GM03348 (cell line): Measurements from ENCODE around the gene CCNY.
A peak's percentile ranks its signal among the peaks of the same experiment; 100 is the strongest.
"Not testable (repeated sequence)": the region's sequence is repeated elsewhere in the genome, so short reads cannot be mapped to it uniquely, and the experiment has no call there.

Experiments used
- DNase-seq: peaks from one replicate; pipeline ENCODE4 v3.0.0; 2012; ENCODE audit warnings: low spot score

CCNY gene

DNA sequence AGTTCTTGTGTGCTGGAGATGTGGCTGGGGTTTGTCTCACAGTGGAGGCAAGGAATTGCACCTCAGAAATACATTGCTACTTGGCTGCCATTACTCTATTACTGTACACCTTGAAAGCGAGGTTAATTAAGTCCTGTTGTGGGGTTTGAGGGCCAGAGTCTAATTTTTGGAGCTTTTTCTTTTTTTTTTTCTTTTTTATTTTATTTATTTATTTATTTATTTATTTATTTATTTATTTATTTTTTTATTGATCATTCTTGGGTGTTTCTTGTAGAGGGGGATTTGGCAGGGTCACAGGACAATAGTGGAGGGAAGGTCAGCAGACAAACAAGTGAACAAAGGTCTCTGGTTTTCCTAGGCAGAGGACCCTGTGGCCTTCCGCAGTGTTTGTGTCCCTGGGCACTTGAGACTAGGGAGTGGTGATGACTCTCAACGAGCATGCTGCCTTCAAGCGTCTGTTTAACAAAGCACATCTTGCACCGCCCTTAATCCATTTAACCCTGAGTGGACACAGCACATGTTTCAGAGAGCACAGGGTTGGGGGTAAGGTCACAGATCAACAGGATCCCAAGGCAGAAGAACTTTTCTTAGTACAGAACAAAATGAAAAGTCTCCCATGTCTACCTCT lies 69.8 kb downstream of the CCNY start:
- DNase-seq = not testable (repeated sequence)

DNA sequence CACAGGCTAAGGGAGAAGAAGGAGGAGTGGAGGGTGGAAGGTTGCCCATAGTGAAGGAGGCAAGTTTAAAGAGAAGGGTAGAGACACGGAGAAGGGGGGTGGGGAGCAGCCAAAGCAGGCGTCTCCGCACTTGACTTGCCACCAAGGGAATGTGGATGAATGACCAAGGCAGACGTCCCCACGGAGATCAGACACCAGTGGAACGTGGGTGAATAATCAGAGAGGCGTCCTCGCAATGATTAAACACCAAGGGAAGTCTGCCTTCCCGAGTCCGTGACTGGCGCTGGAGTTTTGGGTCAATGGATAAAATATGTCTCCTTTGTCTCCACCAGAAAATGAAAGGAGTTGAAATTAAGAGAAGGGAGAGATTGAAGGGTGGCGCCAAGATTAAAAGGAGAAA lies 71.4 kb downstream of the CCNY start:
- DNase-seq = not testable (repeated sequence)

DNA sequence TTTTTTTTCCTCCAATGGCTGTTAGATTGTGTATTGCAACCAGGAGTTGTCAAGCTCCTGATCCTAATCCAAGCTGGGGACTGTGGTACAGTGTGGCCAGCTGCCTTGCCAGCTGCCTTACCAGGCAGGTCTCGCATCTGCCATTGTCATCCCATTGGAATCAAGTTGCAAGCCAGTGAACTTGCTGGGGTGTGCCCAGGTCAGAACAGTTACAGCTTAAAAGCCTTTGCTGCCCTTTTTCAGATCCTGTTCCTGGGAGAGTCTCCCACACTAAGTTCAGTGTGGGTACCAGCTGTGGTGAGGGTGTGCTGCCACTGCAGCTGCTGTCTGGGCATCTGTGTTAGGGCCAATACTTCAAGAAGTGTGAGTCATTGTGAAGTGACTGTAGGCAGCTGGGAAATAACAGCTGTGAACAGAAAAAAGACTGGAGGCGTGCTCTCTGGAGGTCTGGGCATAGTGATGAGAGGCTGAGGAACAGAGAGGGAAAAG lies 72.8 kb downstream of the CCNY start:
- DNase-seq = peak; percentile 88

DNA sequence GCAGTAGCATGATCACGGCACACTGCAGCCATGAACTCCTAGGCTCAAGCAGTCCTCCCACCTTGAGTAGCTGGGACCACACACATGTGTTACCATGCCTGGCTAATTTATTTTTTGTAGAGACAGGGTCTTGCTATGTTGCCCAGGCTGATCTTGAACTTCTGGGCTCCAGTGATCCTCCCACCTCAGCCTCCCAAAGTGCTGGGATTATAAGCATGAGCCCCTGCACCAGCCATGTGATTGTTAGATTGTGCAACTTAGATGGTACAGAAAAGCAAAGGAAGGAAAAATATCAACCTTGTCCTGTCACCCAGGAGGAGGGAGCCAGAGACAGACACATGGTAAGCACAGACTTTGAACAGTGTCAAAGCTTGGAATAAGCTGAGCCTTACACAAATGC lies 73.5 kb downstream of the CCNY start:
- DNase-seq = no peak

DNA sequence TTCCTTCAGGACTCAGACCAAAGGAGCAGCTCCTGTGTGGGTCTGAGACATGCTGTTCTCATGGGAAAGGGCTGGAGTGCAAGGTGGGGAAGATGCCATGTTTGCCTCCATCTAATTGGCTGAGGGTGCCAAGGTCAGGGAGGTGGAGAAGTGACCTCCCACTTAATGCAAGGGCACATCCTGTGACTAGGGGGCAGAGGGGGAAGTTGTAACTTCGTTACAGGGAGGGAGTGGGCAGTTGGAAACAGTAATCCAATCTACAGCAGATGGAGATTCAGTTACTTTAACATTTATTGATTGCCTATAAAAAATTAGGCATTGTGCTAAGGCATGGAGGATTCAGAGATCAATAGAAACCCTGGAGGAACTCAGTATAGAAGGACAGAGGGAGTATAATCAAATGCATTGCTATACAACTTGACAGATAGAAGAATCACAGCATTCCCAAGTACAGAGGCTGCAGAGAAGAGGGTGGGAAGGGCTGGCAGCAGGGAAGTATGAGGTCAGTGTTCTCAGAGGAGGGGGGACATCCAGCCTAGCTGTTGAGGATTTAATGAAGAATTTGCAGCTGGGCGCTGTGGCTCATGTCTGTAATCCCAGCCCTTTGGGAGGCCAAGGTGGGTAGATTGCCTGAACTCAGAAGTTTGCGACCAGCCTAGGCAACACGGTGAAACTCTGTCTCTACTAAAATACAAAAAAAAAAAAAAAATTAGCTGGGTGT lies 75.9 kb downstream of the CCNY start:
- DNase-seq = no peak

DNA sequence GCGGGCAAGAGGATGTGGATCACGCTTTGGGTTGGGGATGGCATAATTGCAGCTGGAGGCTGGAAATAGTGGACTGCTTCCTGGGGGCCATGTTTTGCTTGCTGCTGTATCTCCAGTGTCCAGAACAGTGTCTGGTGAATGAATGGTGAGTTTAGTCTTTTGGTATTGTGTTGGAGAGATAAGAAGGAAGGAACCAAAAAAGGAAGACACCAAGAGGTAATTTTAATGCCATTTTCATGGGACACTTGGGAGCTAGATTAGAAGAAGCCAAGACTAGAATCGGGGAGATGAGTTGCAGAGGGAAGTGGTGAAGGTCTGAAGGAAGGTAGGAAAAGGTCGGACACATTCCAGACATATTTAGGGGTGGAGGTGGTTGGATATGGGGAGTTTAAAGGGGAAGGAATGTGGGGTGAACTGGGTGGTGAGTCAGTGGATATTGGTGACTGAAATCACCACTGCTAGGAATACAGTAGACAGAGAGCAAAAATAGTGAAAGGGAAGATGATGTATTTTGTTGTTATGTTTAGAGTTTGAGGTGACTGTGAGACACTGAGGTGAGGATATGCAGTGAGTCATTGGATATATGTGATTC lies 76.7 kb downstream of the CCNY start:
- peak; percentile 82 for DNase-seq

DNA sequence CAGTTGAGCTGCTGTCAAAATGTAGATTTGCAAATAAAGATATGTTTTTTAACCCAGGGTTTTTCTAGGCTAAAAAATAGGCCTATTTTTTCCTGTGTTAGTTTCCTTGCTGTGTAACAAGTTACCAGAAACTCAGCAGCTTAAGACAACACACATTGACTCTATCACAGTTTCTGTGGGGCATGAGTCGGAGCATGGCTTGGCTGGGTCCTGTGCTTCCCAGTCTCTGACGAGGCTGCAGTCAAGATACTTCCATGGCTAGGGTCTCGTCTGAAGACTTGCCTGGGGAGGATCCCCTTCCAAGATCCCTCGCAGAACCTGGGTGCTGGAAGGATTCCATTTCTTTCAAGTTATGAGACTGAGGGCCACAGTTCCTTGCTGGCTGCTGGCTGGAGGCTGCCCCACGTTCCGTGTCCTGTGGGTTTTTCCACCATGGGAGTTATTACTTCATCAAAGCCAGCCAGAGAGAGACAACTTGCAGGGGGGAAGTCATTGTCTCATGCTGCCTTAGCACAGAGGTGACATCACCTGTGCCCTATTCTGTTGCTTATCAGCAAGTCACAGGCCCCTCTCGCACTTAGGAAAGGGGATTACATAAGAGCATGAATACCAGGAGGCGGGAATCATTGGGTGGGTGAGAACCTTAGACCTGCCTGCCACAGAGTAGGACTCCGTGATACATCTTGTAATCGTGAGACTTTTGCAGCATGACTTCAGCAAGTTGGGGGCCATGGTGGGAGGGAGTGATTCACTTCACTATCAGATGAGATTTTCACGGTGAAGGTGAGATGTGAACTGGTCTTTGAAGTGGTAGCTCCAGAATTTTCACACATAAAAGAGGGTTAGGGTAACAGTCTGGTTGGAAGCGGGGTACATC lies 77.9 kb downstream of the CCNY start:
- DNase-seq = no peak

DNA sequence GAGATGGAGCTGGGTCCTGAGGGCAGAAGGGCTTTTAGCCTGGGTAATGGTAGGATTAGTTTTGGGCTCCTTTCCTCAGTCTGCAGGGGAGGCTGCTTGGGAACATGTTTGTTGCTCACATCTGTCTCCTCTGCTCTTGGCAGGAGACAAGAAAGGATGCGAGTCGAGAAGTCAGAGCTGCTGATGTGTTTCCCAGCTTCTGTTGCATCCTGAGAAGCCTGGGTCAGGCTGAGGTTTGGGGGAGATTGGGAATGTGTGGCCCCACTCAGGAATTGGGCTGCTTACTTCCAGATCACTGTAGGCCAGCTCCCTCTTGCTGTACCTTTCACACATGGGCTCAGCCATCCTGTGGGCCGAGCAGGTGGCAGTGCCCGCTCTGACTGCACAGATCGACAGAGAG lies 79.2 kb downstream of the CCNY start:
- DNase-seq = no peak

DNA sequence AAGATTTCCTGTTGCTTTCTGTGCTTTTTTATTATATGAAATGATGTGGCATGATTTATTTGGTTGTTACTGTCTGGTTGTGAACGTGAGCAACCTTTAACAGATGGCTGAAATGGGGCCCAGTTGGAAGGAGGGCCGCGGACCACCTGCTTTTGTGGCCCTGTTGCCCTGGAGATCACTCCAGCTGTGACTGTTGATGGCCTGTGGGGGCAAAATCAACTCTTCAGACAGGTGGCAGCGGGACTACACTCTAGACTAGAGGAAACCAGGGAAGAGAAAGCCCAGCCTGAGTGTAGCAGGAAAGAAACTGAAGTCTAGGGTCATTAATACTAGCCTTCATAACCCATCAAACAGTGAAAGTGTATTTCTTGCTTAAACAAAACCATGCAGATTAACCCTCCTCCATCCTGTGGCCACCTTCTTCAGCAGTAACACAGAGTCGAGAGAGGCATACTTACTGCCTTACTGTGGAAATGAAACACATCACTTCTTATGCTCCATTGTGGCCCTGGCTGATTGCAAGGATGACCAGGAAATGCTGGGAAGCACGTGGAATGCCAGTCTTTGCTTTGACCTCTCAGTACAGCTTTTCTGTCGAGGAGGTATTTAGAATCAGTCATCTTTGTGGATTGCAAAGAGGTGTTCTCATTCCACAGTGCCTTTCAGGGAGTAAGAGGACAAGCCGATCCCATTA lies 80.5 kb downstream of the CCNY start:
- DNase-seq = no peak

DNA sequence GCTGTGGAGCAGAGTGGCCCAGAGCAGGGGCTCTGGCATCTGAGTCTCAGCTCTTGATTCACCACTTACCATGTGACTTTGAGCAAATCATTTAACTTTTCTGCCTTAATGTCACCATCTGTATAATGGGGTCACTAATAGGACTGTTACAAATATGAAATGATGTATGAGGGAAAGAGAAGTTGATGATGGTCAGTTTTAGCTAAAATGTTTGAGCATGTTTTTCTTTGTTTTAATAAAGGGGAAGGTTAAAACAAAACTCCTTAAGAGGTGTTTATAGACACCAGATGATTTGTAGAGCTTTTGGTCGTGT lies 81.0 kb downstream of the CCNY start:
- no peak for DNase-seq

DNA sequence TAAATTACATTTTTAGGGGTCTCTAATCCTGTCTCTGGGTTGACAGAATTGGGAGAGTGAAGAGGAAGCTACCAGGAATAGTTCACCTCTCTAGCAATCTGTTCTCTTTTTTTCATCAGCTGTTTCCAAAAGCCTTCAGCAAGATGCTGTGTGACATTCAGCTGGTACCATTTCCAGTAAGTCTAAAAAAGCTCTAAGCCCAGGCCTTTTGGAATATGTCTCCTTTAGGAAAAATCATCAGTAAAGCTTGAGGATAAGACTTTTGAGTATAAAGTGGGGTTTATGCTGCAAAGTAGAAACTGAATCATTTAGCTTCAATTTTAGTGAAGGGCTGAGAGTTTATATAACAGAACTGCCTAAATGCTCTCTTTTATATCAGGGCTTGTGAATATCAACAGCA lies 81.5 kb downstream of the CCNY start:
- no peak for DNase-seq

DNA sequence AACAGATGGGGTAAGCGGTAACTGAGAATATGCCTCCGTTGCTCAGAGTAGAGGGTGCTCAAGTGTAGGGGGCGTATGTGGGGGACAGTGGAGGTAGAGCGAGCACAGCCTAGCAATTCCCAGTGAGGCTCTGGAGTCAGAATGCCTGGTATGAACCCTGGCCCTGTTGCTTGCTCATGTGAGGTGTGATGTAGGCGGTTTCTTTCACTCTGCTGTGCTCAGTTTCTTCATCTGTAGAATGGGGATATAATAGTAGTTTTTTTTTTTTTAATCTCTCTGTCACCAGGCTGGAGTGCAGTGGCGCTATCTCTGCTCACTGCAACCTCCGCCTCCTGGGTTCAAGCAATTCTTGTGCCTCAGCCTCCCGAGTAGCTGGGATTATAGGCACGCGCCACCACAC lies 82.3 kb downstream of the CCNY start:
- DNase-seq = not testable (repeated sequence)

DNA sequence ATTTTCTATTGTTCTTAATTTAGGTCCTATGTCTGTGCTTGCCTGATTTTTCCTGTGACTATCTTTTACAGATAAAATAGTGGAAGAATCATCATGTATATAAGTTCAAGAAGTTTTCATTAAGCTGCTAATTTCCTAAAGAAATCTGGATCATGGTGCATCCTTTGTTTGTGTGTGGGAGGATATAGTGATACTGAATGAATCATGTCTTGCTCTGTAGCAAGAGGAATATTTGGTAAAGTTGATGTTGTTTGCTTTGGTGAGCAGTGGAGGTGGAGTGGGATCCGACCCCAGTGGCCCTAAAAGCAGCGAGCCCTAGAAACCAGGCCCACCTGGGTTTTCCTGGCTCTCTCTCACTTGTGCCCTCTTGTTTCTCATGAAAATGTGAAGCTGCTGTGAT lies 83.7 kb downstream of the CCNY start:
- DNase-seq = no peak

DNA sequence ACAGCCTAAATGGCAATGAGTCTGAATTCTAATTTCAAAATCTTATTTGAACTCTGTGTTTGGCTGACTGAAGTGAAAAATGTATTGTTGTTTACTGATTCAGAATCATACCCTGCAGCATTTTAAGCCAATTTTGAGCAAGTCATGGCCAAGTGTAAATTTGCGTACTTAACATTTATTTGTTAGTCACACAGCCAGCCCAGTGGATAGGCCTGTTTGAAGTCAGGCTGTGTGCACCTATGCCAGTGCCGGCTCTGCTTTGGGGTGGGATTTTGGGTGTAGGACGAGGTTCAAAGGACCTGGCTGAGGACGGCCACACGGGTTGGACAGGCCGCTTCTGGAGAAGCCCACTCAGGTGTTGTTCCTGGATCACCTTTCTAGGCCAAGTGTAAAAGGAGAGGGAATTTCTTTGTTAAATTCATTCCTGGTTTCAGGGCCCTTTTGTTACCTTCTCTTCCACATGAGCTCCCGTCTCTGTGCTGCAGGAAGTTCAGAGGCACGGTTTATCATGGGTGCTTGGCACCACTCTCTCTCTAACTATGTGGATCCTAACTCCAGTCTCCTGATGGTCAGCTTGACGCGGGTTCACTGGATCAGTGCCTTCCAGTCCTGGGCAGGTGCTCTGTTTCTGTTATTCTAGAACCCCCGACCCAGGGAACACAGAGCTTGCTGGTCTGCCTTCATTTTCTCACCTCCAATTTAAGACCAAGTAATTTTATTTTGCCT lies 84.7 kb downstream of the CCNY start:
- DNase-seq = no peak

DNA sequence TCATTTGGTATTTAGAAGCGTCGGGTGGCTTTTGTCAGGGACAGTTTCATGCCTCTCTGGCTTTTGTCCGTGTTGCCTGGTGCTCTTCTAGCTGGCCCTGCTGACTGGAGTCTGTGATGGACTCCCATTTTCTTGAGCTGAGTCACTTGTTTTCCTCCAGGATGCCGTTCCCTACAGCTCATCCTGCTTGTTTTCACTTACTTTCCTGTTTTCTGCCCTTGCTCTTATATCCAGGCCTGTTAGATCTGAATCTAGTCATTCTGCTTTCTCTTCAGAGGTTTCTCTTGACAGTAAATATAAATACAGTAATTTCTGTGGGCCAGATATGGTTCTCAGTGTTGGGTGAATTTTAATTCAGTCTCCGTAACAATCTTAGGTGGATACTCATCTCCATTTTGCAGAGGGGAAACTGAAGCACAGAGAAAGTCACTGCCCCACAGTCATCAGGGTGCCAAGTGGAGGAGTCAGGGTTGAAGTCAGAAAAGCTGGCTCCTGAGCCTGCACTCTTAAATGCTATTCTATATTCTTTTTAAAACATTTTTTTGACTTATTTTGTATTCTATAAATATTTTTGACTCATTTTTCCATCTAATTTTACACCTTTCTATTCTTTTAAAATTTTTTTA lies 85.4 kb downstream of the CCNY start:
- DNase-seq = peak; percentile 89

DNA sequence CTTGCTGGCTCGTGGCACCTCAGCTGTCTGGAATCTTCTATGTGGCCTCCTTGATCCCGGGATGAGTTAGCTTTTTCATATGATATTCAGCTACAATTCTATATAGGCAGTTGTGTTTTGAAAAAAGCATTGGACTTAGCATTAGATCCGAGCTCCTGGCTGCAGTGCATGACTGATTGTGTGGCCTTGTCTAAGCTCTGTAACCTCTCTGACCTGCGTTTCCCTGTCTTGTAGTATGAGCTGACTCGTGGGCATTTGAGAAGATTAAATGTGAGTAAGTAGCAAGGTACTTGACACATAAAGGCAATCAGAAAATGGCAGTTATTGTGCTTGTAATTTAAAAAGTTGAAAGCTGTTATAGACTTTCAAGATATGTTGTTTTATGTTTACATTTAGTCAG lies 85.9 kb downstream of the CCNY start:
- DNase-seq = no peak

DNA sequence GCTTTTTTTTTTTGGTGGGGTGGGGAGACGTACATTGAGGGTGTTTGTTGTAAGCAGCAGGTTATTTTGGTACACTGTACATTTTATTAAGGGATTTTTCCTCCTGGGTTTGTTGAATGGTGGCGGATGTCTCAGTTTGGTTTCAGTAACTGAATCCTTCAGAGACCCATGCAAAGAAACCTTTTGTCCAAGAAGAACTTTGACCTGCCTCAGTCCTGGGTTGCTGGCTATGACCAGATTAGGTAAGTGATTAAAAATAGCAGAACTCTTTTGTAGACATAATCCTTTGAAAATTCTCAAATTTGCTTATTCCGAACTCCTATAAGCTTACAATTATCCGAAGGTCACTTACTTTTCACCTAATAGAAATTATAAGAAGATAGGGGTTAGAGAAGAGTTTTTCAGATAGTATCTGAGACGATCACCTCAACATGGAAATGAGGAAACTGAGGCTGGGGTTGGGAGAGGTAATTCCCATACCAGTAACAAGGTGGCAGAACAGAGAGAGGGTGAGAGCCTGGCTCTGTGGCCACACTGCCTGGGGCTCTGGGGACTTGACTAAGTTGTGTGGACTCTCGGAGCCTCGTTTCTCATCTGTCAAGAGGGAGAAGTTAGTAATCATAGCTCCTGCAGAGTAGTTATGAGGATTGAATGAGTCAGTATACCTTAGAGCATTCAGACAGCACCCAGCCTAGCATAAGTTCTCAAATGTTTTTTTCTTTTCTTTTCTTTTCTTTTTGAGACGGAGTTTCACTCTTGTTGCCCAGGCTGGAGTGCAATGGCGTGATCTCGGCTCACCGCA lies 87.4 kb downstream of the CCNY start:
- DNase-seq = peak; percentile 53

DNA sequence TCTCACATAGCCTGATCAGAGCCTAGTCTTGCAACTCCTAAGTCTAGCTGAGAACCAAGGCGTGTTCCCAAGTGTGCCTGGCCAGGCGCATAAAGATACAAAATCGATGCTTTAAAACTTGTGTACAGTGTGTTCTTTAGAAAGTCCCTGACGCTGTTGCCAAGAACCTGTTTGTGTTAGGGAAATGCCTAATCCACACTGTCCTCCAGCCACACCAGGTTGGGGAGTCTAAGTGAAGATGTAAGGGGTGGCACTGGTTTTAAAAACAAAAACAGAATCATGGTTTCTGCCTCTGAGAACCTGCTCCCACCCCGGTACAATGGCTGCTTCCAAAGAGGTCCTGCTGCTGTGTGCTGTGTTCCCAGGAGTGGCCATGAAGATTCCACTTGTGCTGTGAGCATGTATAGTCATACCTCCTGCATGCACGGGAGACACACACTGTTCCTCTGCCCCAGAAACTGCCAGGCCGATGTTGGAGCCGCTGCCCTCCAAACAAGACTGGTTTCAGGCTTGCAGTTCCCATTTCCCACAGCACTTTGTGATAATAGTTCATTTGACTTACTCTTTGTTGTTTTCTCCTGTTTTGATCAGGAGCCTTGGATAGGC lies 88.5 kb downstream of the CCNY start:
- DNase-seq = no peak

DNA sequence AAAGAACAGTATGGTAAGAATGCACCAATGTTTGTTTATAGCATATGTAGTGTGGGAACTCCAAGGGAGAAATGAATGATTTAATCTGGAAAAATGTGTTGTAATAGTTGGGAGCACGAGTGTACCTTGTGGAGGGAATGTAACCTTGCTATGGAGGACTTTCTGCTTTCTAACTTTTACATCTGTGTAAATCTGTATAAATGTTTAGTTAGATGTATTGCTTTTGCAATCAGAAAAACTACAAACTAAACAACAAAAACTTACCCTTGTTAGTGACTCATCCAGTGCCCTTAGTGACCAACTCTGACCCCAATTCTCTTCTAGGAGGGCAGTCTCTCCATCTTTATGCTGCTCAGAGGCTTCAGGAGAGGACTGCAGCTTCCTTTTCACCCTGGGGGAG lies 89.3 kb downstream of the CCNY start:
- no peak for DNase-seq

DNA sequence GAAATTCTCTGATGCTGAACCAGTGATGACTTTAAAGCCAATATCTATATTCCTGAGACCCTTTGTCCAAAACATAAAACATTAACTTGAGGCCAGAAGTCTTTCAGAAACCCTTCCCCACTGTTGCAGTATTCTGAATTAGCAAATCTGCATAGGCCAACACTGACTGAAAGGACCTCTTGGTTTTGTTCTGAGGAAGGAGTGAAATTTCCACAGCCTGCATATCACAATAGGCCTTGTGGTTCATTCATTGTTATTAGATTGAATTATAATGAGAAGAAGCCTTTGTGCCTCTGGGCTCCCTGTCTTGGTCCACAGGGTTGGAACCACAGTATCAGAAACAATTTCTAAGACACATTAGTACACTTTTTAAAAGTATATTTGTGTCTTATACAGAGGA lies 90.3 kb downstream of the CCNY start:
- DNase-seq = no peak
